Measurements from ENCODE around the gene UTY. TPM values are rescaled to one million over a fixed set of nuclear protein-coding genes. Genes with fewer than 3 reads are reported as not detected.

UTY gene
- total and polyA plus RNA-seq, 2 experiments from 2014 or later: 15.7 to 36.3 TPM

- TF ChIP-seq JUNB (IDR thresholded peaks at IDR 0.05; ENCODE audit: unreplicated experiment): no peak
- TF ChIP-seq POLR2AphosphoS5 (IDR thresholded peaks at IDR 0.05; ENCODE audit: low read depth): no peak
- no peak for TF ChIP-seq CREB1 (CRISPR knock-in tag; IDR thresholded peaks at IDR 0.05; ENCODE audit: low read depth)
- no peak for TF ChIP-seq NANOG (IDR thresholded peaks at IDR 0.05; ENCODE audit: borderline replicate concordance)
- no peak for TF ChIP-seq EZH2 (IDR thresholded peaks at IDR 0.05; ENCODE audit: low read depth, unreplicated experiment)
- no peak for TF ChIP-seq ZNF331 (CRISPR knock-in tag; IDR thresholded peaks at IDR 0.05; ENCODE audit: low read depth)
- TF ChIP-seq STAT1 (IDR thresholded peaks at IDR 0.05; ENCODE audit: unreplicated experiment): no peak
- TF ChIP-seq ZNF462 (CRISPR knock-in tag; IDR thresholded peaks at IDR 0.05): no peak
- no peak for TF ChIP-seq ZNF114 (CRISPR knock-in tag; IDR thresholded peaks at IDR 0.05)
- no peak for TF ChIP-seq EZH2phosphoT487 (IDR thresholded peaks at IDR 0.05; ENCODE audit: unreplicated experiment)
- TF ChIP-seq REST (IDR thresholded peaks at IDR 0.05; ENCODE audit: unreplicated experiment): no peak
- no peak for TF ChIP-seq CTCF (conservative IDR thresholded peaks at IDR 0.05; ENCODE audit: low read depth in 2 of 2)
- TF ChIP-seq ETS1 (IDR thresholded peaks at IDR 0.05): no peak
- peaks cover 100% of the 10 kb centered on the region for H3K79me2 ChIP-seq (replicated peaks; ENCODE audit: insufficient read depth)
- peaks cover 39% of the 10 kb centered on the region; the same call in 2 of the 3 replicates for H3K36me3 Mint-ChIP-seq (ENCODE audit: low read depth)
These were observed 56.5 kb downstream of the UTY start for GRCh38 chrY:13423281-13423732.

More at GRCh38 chrY:13423281-13423732, 56.5 kb downstream of the UTY start:
- no peak overlapping the region for H3K4me2 ChIP-seq
- no peaks in the 10 kb centered on the region for H3K27me3 ChIP-seq (ENCODE audit: insufficient read depth)
- Mint-ChIP-seq H3K27ac (no peak overlapping the region), H3K27me3 (ENCODE audit: insufficient read depth, low read depth, poor library complexity) (peaks cover 8% of the 10 kb centered on the region), H3K9me3 (peaks cover 10% of the 10 kb centered on the region; the same call in 1 of the 3 replicates), H3K4me1 (peaks cover 28% of the 10 kb centered on the region; the same call in 2 of the 3 replicates), H3K4me3 (no peak overlapping the region)
- no peak overlapping the region for H2AFZ ChIP-seq
- ATAC-seq (no peak), DNase-seq (ENCODE audit: low spot score) (peak; percentile 15)
- H3K4me3 ChIP-seq: no peak overlapping the region
- no peaks in the 10 kb centered on the region for H3K36me3 ChIP-seq (ENCODE audit: insufficient read depth)
- H3K9me2 ChIP-seq (ENCODE audit: insufficient read depth): no peaks in the 10 kb centered on the region
- H3K27ac ChIP-seq (ENCODE audit: low read depth): no peak overlapping the region
- H3K4me1 ChIP-seq (ENCODE audit: insufficient read depth): peaks cover 12% of the 10 kb centered on the region; the same call in 1 of the 2 replicates
- no peaks in the 10 kb centered on the region for H4K20me1 ChIP-seq (replicated peaks; ENCODE audit: insufficient read depth)
- no peaks in the 10 kb centered on the region for H3F3A ChIP-seq (replicated peaks; ENCODE audit: low read depth)

All from GM23338 (cell line).